ENCODE measurements around the gene CDNF.
A peak's percentile ranks its signal among the peaks of the same experiment; 100 is the strongest.
"Not testable (repeated sequence)": the region's sequence is repeated elsewhere in the genome, so short reads cannot be mapped to it uniquely, and the experiment has no call there.

Gene CDNF

DNA sequence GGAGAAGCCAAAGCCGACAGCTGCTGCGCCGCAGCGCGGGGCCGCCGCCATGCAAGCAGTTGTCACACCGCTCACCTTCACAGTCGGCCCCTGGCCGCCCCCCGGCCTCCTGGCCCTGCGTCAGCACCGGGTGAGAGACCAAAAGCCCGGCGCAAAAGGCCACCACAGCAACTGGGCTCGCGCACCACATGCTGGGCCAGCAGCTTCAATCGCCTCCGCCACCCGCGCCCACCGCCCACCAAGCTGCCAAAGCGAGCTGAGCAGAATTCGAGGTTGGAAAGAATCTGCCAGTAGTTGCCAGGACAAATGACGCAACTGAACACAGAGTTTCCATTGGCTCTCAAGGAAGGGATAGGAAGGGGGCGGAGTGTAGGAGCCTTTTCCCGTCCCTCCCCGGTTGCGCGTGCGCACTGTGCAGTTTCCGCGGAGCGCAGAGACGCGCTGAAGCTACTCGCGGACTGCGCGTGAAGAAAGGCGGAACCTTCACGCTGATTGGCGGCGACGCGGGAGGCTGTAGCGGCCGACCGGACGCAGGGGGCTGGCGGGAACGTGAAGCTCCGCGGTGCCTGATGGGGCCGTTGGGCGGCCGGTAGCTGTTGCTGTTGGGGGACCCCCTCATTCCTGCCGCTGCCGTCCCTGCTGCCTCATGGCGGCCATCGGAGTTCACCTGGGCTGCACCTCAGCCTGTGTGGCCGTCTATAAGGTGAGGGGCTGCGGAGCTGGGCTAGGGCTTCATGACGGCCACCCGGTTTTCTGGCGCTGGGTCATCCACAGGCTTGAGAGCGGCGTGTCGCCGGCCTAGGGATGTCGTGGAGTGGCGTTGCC is at the start of gene CDNF, which contains the start of the genes HSPA14 and MSANTD7:
Gene CDNF, minus strand, starts transcription at position 281 of the 825 bp plus-strand sequence. Its CDS starts 91 bp downstream, at position 190.
Gene HSPA14, plus strand, starts transcription at position 550 of the 825 bp plus-strand sequence. Its CDS starts 97 bp downstream, at position 647.
Gene MSANTD7, plus strand, starts transcription at position 550 of the 825 bp plus-strand sequence. CDS start 3,979 bp downstream, outside the sequence.
- peak; percentile 100 for DNase-seq (ENCODE audit: low spot score)

DNA sequence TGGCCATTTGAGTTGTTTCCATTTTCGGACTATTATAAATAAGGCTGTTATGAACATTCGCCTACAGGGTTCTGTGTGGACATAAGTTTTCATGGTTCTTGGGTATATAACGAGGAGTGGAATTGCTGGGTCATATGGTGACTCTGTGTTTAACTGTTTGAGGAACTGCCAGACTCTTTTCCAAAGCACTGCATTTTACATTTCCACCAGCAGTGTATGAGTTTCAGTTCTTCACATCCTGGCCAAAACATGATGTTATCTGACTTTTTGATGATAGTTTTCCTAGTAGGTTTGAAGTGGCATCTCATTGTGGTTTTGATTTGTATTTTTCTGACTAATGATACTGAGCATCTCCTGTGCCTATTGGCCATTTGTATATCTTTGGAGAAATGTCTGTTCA is 46.2 kb upstream of the CDNF start:
- no peak for DNase-seq (ENCODE audit: low spot score)

DNA sequence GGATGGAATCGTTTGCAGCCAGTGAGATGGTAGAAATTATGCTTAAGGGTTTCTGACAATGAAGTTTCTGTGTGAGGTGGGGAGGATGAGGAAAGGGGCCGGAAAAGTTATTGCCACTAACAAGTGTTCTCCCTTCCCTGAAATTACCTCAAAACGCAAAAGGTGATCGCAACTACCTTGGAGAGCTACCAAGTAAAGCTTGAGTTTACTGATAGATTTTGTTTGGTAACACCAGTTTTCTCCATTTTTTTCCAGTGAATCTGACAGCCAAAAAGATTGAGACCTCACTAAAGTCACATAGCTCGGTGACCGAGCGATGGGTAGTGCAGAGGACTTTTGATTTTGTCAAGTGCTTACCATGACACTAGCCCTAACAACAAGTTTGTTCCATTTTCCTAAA is 42.4 kb upstream of the CDNF start:
- DNase-seq (ENCODE audit: low spot score) = peak; percentile 42

DNA sequence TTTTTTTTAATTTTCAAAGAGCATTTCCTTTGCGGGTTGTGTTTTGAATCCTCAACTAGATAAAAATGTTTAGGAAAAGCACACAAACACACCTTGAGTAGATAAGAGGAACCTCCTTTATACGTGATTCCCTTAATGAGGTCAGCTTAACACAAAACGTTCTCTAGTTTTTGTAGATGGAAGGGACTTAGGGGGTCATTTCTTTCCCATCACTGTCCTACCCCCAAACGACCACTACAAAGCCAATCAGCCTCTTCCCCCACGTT is 42.0 kb upstream of the CDNF start:
- DNase-seq (ENCODE audit: low spot score) = peak; percentile 38

DNA sequence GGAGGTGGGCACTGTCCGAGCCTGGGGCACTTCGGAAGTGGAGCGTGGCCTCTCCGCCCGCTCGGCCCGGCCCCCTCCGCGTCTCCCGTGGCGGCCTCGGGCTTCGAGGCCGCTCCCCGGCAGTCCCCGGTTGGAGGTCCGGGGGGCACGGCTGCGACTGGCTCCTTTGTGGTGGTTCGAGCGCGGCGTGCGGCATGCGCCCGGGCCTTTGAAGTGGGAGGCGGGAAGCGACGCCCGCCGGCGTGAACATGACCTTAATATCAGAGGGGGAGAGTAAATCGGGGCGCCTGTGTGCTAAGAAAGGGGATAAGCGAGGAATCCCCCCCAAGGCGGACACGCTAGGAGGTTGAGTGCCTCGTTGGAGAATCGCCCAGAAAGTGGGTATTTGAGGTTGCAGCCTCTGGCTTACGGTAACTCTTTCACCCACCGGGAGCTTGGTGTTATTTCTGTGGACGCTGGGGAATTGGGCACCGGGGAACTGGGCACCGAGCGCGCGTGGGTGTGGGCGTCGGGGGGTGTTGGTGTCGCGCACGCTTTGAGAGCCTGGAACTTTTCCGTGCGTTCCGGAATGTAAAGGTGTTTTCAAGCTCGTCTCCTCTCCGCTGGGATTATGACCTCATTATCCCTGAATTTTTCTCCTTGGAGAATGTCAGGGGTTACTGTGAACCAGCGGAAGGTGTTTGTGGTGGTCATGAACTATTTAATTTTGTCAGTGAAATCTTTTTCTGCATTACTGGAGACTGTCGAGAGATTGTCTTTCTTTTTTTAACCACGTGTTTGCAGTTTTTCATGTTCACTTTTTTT is 41.5 kb upstream of the CDNF start:
- peak; percentile 59 for DNase-seq (ENCODE audit: low spot score)

DNA sequence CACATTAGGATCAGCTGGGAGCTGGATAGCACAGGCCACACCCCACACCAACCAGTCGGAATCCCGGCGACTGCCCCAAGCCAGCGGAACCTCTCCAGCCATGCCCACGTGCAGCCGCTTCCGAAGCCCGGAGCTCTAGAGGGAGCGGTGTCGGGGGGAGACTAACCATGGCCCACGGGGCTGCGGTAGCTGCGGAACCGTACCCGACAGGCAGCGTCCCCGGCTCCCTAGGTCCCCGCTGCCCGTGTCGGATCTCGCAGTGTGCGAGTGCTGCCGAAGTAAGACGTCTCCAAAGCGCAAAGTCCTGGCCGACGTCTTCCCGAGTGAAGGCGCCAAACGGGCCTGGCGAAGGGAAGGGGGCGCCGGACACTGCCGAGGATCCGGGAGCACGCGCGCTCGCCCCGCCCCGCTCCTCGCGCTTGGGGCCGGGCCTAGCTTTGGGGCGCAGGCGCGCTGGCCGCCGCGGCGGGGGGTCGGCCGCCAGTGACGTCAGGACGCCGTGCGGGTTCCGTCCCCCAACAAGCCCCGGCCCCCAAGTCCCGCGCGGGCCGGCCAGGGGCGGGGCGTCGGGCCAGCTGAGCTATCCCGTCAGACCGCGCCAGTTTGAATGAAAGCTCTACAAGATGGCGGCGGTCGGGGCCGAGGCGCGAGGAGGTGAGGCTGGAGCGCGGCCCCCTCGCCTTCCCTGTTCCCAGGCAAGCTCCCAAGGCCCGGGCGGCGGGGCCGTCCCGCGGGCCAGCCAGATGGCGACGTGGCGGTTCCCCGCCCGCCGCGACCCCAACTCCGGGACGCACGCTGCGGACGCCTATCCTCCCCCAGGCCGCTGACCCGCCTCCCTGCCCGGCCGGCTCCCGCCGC is 40.7 kb upstream of the CDNF start, which contains the start of gene SUV39H2:
Gene SUV39H2, plus strand, starts transcription at position 601 of the 858 bp plus-strand sequence. Its CDS starts 23 bp downstream, at position 624.
- DNase-seq (ENCODE audit: low spot score) = peak; percentile 97

DNA sequence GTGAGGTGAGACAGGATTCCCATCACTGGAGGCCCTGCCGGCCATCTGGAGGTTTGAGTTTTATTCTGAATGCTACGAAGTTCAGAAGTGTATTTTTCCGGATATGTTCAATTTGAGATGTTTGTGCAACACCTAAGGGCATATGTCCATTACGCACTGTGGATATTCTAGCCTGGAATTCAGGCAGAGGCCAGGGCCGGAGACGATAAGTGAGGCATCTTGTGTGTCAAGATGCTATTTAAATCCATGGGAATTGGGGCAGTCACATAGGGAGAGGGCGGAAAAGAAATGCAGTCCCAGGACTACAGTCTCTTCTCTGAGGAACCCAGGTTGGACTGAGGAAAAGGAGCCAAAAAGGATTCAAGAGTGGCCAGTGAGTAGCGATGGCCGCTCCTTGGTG is 38.9 kb upstream of the CDNF start:
- no peak for DNase-seq (ENCODE audit: low spot score)

DNA sequence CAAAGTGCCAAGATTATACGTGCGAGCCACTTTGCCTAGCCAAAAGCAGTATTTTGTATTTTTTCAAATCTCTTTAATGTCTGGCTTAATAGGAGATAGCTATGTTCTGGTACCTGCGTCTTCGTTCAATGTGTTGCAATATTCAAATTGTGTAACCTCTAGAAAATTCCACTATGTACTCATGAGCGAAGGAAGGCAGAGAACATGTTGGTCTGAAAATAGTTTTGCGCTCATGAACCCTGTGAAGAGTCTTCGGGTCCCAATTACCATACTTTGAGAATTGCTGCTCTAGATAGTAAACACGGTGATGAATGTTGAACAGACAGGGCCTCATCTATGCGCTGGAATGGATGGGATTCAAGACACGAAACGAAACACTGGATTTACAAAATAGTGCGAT is 38.1 kb upstream of the CDNF start:
- DNase-seq (ENCODE audit: low spot score) = no peak

DNA sequence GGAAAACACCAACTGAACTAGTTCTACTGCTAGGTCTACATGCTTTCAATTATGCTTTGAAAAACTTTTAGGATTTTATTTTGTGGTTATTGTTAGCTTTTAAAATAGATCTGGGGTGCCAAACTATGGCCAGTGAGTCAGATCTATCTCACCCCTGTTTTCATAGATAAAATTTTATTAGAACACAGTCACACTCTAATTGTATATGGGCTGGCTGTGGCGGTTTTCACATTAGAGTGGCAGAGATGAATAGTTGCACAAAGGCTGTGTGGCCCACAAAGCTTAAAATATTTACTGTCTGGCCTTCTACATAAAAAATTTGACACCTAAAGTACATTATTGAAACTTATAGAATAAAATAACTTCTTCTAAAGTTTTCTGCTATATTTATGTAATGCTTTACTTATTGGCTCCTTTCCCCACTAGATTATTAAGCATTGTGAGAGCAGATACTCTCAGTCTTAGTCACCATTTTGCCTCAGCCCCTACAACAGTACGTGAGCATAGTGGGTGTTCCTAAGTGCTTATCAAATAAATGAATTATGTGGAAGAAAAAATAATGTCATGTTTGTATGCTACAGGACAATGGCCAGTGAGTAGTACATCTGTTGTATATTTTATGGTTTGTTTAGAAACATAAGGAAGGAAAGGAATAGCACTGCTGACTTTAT is 35.4 kb upstream of the CDNF start:
- DNase-seq (ENCODE audit: low spot score) = peak; percentile 55

DNA sequence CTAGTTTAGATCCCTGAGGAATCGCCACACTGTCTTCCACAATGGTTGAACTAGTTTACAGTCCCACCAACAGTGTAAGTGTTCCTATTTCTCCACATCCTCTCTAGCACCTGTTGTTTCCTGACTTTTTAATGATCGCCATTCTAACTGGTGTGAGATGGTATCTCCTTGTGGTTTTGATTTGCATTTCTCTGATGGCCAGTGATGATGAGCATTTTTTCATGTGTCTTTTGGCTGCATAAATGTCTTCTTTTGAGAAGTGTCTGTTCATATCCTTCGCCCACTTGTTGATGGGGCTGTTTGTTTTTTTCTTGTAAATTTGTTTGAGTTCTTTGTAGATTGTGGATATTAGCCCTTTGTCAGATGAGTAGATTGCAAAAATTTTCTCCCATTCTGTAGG is 27.0 kb upstream of the CDNF start:
- not testable (repeated sequence) for DNase-seq (ENCODE audit: low spot score)

DNA sequence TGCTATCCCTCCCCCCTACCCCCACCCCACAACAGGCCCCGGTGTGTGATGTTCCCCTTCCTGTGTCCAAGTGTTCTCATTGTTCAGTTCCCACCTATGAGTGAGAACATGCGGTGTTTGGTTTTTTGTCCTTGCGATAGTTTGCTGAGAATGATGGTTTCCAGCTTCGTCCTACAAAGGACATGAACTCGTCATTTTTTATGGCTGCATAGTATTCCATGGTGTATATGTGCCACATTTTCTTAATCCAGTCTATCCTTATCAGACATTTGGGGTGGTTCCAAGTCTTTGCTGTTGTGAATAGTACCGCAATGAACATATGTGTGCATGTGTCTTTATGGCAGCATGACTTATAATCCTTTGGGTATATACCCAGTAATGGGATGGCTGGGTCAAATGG is 26.6 kb upstream of the CDNF start:
- DNase-seq (ENCODE audit: low spot score) = not testable (repeated sequence)

DNA sequence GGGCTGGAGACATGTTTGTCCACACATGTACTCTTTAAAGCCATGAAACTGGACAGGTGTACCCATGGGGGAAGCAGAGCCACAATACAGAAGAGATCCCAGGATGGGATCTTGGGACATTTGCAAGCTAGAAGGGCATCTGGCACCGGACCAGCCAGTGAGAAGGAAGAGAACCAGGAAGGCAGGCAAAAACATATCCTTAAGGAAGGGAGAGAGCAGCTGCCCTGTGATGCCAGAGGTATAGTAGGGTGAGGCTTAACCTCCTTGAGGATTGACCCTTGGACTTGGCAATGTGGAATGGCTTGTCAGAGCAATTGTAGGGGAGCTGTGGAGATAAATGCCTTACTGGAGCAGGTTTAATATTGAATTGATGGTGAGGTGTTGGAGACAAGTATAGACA is 23.0 kb upstream of the CDNF start:
- DNase-seq (ENCODE audit: low spot score) = no peak

DNA sequence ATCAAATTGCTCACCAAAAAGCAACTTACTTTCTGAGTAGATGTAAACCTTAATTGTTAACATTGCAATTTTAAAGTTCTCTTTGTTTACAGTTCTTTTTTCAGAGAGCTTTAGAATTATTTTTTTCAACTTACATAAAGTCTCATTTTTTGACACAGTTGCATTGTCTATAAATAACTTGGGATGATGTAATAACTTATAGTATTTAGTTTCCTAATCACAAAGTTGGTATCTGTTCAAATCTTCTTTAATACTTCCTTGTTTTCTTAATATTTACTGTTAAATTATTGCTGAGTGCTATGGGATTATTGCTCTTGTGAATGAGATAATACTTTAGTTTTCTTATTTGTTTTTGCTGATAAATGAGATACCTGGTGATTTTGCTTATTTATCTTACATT is 21.9 kb upstream of the CDNF start:
- DNase-seq (ENCODE audit: low spot score) = no peak

DNA sequence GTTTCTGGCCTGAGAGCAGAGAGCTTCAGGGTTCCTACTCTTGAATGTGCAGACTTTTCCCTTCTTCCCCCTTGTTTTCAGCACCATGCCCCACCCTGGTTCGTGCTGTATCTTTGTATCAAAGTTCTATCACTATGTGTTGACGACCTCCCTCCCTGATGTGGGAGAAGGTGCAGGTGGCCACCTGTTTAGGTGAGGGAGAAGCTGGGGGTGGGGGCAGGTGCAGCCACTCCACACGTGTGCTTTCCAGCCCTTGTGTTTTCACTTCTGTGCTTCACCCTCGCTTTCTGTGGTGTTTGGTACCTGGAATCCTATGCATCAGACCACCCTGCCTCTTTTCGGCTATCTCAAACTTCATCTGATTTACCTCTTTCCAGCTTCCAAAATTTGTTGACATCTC is 21.2 kb upstream of the CDNF start:
- DNase-seq (ENCODE audit: low spot score) = no peak

DNA sequence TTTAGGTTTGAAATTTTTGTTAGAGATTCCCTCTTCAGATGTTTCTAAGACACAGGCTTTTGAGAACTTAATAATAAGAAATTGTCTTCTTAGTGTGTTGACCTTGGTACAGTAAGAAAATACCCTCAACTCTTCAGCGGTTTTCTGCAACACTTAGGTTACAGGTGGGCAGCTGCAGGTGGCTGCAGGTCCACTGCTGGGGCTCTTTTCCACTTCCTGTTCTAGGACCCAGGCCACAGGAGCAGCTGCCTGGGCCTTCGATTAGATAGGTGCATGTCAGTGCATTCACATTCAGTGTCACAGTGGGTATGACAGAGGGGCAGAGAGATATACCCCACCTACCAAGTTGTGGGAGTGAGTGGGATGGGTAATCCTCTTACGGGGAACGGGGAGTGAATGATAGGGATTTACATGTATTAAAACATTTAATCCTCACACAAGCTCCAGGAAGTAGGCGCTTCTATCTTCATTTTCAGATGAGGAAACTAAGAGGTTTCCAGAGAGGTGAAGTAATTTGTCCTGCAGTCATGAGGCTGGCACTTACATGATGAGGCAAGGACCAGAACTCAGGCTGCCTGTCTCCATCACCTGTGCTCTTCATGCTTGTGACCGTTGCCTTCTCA is 20.6 kb upstream of the CDNF start:
- DNase-seq (ENCODE audit: low spot score) = no peak

DNA sequence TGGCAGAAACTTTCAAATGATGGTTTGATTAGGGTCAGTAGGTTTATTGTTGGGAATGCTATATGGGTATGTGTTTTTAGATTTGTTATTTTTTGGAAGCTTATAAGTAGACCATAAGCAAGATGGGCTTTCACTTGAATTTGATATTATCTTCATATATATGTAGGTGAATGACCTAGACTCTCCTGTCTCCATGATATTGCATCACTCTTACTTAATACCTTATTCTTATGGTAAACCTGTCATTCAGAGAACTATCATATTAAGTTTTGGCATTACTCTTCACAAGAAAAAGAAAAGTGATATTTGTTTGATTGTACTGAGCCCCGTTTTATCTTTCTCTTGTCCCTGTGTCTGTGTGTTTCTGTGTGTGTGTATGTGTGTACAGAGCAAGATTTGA is 17.6 kb upstream of the CDNF start:
- DNase-seq (ENCODE audit: low spot score) = no peak

DNA sequence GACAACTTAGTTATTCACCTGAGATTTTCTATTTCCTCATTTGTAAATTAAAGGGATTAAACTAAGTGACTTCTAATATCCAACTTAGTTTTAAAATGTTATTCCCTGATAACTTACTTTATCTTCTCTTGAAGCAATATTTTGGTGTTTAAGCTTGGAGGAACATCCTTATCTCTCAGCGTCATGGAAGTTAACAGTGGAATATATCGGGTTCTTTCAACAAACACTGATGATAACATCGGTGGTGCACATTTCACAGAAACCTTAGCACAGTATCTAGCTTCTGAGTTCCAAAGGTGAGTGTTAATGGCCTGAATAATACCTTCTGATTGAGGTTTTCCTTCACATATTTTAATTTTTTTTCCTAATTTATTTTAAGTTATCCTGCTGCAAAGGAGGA is 14.4 kb upstream of the CDNF start:
- DNase-seq (ENCODE audit: low spot score) = no peak

DNA sequence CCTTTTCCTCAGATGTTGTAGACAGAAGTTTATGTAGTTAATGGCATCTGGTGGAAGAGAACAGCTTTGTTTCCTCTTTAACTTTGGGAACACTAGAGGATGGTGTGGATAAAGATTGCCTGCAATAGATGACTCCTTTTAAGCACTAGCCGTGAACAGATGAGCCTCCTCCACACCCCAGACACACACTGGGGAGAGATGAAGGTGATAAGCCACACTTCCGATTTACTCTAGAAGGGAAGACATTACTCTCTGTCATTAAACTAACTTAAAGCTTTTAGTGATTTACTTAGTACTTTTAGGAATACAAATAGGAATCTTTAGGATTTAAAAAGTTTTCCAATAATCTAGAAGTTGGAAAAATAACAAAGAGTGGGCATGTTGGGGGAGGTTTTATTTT is 7.1 kb upstream of the CDNF start:
- no peak for DNase-seq (ENCODE audit: low spot score)

DNA sequence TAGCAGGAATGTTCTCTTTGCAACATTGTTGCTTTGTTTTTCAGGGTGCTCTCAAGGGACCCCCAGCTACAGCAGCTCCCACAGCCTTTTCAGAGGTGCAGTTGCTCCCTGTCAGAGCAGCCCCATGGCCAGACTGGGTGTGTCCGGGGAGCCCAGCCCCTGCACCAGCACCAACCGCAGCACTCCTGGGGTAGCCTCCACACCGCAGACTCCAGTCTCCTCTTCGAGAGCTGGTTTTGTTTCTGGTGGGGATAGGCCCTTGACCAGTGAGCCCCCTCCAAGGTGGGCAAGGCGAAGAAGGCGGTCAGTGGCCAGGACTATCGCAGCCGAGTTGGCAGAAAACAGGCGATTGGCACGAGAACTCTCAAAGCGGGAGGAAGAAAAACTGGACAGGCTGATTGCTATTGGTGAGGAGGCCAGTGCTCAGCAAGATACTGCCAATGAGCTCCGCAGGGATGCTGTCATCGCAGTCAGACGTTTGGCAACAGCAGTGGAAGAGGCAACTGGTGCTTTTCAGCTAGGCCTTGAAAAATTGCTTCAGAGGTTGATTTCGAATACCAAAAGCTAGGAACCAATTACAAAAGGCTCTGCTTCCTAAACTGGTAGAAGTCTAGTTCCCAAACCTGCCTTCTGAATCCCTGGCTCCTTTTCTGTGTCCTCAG is 5.6 kb upstream of the CDNF start:
- DNase-seq (ENCODE audit: low spot score) = no peak

DNA sequence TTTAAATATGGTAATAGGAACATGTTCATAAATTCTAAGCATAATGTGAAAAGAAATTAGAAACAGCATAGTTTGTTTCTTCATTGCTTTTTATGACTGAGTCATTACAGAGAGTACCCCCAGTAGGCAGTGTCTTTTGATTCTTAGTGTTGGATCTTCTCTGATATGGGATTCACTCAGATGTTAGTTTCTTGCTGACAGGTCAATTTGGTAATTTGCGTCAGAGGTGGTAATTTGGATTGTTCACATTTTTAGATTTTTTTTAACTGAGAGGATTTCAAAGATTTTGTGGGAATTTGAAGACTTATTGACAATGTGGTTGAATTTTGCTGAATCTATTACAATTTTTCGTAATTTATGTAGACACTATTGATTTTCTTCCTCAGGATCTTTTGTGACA is 2.3 kb upstream of the CDNF start:
- no peak for DNase-seq (ENCODE audit: low spot score)

DNA sequence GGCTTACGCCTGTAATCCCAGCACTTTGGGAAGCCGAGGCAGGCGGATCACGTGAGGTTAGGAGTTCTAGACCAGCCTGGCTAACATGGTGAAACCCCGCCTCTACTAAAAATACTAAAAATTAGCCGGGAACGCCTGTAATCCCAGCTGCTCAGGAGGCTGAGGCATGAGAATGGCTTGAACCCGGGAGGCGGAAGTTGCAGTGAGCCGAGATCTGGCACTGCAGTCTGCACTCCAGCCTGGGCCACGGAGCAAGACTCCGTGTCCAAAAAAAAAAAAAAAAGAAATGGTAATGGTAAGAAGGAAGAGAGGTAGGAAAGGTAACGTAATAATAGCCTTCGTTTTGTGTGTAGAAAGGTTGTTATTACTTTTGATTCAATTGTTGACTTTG is 1.5 kb upstream of the CDNF start:
- peak; percentile 56 for DNase-seq (ENCODE audit: low spot score)

Data from RKO (cell line).